Thoracic aorta (tissue), 2 donors: ENCODE results near the gene CYB5A. TPM values are rescaled to one million over a fixed set of nuclear protein-coding genes. Genes with fewer than 3 reads are reported as not detected.

Experiments used
- ATAC-seq: fragments of 150-250 bp; one replicate; pipeline ENCODE4 v1.8.0; 2017; ENCODE audit warnings: low read depth; ENCODE audit not compliant: insufficient number of reproducible peaks, low FRiP score
- DNase-seq: peaks from one replicate; pipeline ENCODE4 v3.0.0-alpha.2; 2020; ENCODE audit warnings: low spot score
- H3K27ac ChIP-seq, 2 donors: fragments of 200-600 bp; sonication (generic); 1 replicate in 1 of 2; 2 replicates in 1 of 2; pipeline ENCODE4 v1.5.1; 2016; ENCODE audit warnings: mild to moderate bottlenecking in 2 of 2, moderate library complexity in 2 of 2
- H3K27me3 ChIP-seq: fragments of 200-600 bp; sonication (generic); replicated peaks from 2 replicates; pipeline ENCODE4 v1.6.0; 2016; ENCODE audit warnings: mild to moderate bottlenecking; ENCODE audit not compliant: insufficient read depth
- H3K36me3 ChIP-seq: fragments of 200-600 bp; sonication (generic); one replicate; pipeline ENCODE4 v1.5.1; 2016
- H3K4me1 ChIP-seq, 2 donors: fragments of 200-600 bp; sonication (generic); 1 replicate in 1 of 2; 2 replicates in 1 of 2; pipeline versions ENCODE4 v1.5.1 to v1.6.0; 2016; ENCODE audit warnings: low read depth in 2 of 2, mild to moderate bottlenecking in 1 of 2; ENCODE audit not compliant: control insufficient read depth in 1 of 2
- H3K4me3 ChIP-seq: fragments of 200-600 bp; sonication (generic); 2 replicates; pipeline ENCODE4 v1.5.1; 2016; ENCODE audit warnings: mild to moderate bottlenecking
- H3K9me3 ChIP-seq: fragments of 200-600 bp; sonication (generic); 2 replicates; pipeline ENCODE4 v1.5.1; 2016
- CTCF ChIP-seq: fragments of 200-600 bp; sonication (generic); IDR thresholded peaks from one replicate; pipeline ENCODE4 v1.5.1; 2019; ENCODE audit warnings: antibody characterized with exemption
- total RNA-seq, 2 donors: library from RNA; depleted of rRNA; stranded (reverse); fragments of >200 nt; gene quantifications; one replicate each; pipeline versions ENCODE4 v1.1.0 to v1.2.3, GENCODE V29; 2016

CYB5A gene
- total RNA-seq, 2 donors from 2014 or later: 57.0 to 121 TPM

- TF ChIP-seq CTCF: no peak
- no peak for ATAC-seq
These were observed 19.2 kb upstream of the CYB5A start for GRCh38 chr18:74311000-74311399.

GRCh38 chr18:74310411-74310810 is 18.6 kb upstream of the CYB5A start:
- H3K27me3 ChIP-seq: no peaks in the 10 kb centered on the region
- DNase-seq: no peak
- no peak overlapping the region for H3K4me3 ChIP-seq
- peak; percentile 36 for ATAC-seq
- H3K4me1 ChIP-seq: no peaks in the 10 kb centered on the region
- no peak overlapping the region for H3K27ac ChIP-seq
- H3K9me3 ChIP-seq: no peaks in the 10 kb centered on the region
- no peaks in the 10 kb centered on the region for H3K36me3 ChIP-seq
- peak; percentile 31 for TF ChIP-seq CTCF

More at GRCh38 chr18:74311000-74311399, 19.2 kb upstream of the CYB5A start:
- H3K36me3 ChIP-seq: no peaks in the 10 kb centered on the region
- H3K27me3 ChIP-seq: no peaks in the 10 kb centered on the region
- DNase-seq: no peak
- H3K27ac ChIP-seq: no peak overlapping the region
- H3K9me3 ChIP-seq: no peaks in the 10 kb centered on the region
- no peaks in the 10 kb centered on the region for H3K4me1 ChIP-seq
- no peak overlapping the region for H3K4me3 ChIP-seq

GRCh38 chr18:74303936-74304335 is 12.2 kb upstream of the CYB5A start:
- Histone ChIP-seq H3K4me3 (no peak overlapping the region), H3K36me3 (no peaks in the 10 kb centered on the region), H3K4me1 (no peaks in the 10 kb centered on the region), H3K9me3 (no peaks in the 10 kb centered on the region), H3K27me3 (no peaks in the 10 kb centered on the region), H3K27ac (no peak overlapping the region)
- ATAC-seq (no peak), DNase-seq (no peak)
- TF ChIP-seq CTCF: no peak

- no peak for TF ChIP-seq CTCF
- DNase-seq (no peak), ATAC-seq (no peak)
- H3K9me3 ChIP-seq: no peaks in the 10 kb centered on the region
- no peaks in the 10 kb centered on the region for H3K27me3 ChIP-seq
- no peaks in the 10 kb centered on the region for H3K4me1 ChIP-seq
- H3K27ac ChIP-seq: no peak overlapping the region
- no peaks in the 10 kb centered on the region for H3K36me3 ChIP-seq
- H3K4me3 ChIP-seq: no peak overlapping the region
These were observed 11.5 kb upstream of the CYB5A start for GRCh38 chr18:74303306-74303705.

GRCh38 chr18:74299746-74300145 is 8.0 kb upstream of the CYB5A start:
- no peak for DNase-seq
- no peak overlapping the region for H3K4me3 ChIP-seq
- no peak for ATAC-seq
- TF ChIP-seq CTCF: no peak
- H3K9me3 ChIP-seq: no peaks in the 10 kb centered on the region
- no peaks in the 10 kb centered on the region for H3K36me3 ChIP-seq
- no peaks in the 10 kb centered on the region for H3K4me1 ChIP-seq
- no peak overlapping the region for H3K27ac ChIP-seq
- H3K27me3 ChIP-seq: no peaks in the 10 kb centered on the region
